ENCODE measurements around the gene CELF4.

CELF4 gene

DNA sequence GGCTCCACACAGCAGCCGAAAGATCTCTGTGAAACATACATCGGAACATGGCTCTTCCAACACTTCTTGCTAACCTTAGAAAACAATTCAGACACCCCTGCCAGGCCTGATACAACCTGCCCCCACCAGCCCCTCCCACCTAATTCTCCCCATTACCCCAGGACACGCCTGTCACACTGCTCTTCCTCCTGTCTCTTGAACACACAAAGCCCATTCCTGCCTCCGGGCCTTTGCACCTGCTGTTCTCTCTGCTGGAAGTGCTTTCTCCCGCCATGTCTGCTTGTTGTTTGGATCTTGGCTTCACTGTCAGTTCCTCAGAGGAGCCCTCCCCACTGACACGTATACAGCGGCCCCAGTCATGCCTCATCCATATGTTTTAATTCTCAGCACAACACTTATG lies 24.1 kb downstream of the CELF4 start:
- ATAC-seq (ENCODE audit: low read depth) (no peak), DNase-seq (ENCODE audit: low spot score) (no peak)
- Histone ChIP-seq H3K4me3 (ENCODE audit: severe bottlenecking) (no peak overlapping the region), H3K36me3 (ENCODE audit: low read depth) (no peaks in the 10 kb centered on the region), H3K27me3 (ENCODE audit: insufficient read depth, poor library complexity, severe bottlenecking) (peaks cover 31% of the 10 kb centered on the region), H3K4me1 (ENCODE audit: insufficient read depth, poor library complexity, severe bottlenecking) (no peaks in the 10 kb centered on the region), H3K27ac (ENCODE audit: poor library complexity, severe bottlenecking) (no peak overlapping the region), H3K9me3 (ENCODE audit: severe bottlenecking) (no peaks in the 10 kb centered on the region)
- TF ChIP-seq, protein P1, sequence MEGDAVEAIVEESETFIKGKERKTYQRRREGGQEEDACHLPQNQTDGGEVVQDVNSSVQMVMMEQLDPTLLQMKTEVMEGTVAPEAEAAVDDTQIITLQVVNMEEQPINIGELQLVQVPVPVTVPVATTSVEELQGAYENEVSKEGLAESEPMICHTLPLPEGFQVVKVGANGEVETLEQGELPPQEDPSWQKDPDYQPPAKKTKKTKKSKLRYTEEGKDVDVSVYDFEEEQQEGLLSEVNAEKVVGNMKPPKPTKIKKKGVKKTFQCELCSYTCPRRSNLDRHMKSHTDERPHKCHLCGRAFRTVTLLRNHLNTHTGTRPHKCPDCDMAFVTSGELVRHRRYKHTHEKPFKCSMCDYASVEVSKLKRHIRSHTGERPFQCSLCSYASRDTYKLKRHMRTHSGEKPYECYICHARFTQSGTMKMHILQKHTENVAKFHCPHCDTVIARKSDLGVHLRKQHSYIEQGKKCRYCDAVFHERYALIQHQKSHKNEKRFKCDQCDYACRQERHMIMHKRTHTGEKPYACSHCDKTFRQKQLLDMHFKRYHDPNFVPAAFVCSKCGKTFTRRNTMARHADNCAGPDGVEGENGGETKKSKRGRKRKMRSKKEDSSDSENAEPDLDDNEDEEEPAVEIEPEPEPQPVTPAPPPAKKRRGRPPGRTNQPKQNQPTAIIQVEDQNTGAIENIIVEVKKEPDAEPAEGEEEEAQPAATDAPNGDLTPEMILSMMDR (IDR thresholded peaks at IDR 0.05; ENCODE audit: poor library complexity, severe bottlenecking) = no peak

DNA sequence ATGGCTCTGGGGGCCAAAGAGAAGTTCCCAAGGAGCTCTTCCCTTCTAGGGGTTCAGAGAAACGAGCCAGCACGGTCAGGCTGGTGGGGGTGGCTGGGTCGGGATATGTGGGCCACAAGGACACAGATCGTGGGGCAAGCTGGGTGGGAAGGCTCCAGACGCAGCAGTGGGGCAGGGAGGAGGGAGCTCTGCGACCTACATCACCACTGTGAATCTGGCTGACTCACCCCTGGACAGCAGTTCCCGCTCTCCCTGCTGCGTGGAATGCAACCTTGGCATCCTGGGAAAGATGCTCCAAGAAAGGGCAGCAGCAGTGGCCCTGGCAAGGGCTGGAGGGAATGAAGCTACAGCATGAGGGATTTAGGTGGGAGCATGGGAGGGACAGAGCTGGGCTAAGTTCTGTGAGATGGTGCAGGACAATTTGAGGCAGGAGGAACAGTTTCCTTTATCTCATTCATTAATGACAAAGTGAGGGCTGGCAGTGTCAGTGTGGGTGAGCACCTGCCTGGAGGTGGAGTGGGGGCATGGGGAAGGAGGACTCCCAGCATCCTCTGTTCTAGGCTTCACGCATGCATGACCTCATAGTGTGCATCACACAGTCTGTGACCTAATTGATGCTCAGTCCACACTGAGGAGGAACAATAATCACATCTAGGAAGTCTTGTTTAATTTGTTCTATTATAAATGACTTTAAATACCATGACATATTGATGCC lies 25.0 kb downstream of the CELF4 start:
- Histone ChIP-seq H3K27me3 (ENCODE audit: insufficient read depth, poor library complexity, severe bottlenecking) (peaks cover 33% of the 10 kb centered on the region), H3K9me3 (ENCODE audit: severe bottlenecking) (no peaks in the 10 kb centered on the region), H3K4me1 (ENCODE audit: insufficient read depth, poor library complexity, severe bottlenecking) (no peaks in the 10 kb centered on the region), H3K27ac (ENCODE audit: poor library complexity, severe bottlenecking) (no peak overlapping the region), H3K36me3 (ENCODE audit: low read depth) (no peaks in the 10 kb centered on the region), H3K4me3 (ENCODE audit: severe bottlenecking) (no peak overlapping the region)
- TF ChIP-seq, protein P1 (IDR thresholded peaks at IDR 0.05; ENCODE audit: poor library complexity, severe bottlenecking) = no peak
- ATAC-seq (ENCODE audit: low read depth) = no peak
- no peak for DNase-seq (ENCODE audit: low spot score)

DNA sequence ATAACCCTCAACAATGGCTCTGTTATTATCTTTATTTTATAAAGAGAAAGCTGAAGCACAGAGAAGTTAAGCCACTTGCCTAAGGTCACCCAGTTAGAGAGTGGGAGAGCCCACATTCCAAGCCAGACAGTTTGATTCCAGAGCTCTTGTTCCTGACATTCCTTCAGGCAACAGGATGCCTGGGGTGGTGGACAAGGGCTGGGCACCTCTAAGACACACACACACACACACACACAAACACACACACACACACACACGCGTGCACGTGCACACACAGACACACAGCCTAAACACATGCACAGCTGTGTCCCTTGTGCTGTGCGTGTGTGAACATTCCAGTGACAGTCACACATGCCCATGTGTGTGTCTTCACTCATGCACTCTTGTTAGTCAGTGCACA lies 26.4 kb downstream of the CELF4 start:
- Histone ChIP-seq H3K27me3 (ENCODE audit: insufficient read depth, poor library complexity, severe bottlenecking) (peaks cover 33% of the 10 kb centered on the region), H3K4me1 (ENCODE audit: insufficient read depth, poor library complexity, severe bottlenecking) (no peaks in the 10 kb centered on the region), H3K4me3 (ENCODE audit: severe bottlenecking) (no peak overlapping the region), H3K27ac (ENCODE audit: poor library complexity, severe bottlenecking) (no peak overlapping the region), H3K36me3 (ENCODE audit: low read depth) (no peaks in the 10 kb centered on the region), H3K9me3 (ENCODE audit: severe bottlenecking) (no peaks in the 10 kb centered on the region)
- TF ChIP-seq, protein P1 (IDR thresholded peaks at IDR 0.05; ENCODE audit: poor library complexity, severe bottlenecking) = no peak
- no peak for ATAC-seq (ENCODE audit: low read depth)
- no peak for DNase-seq (ENCODE audit: low spot score)

DNA sequence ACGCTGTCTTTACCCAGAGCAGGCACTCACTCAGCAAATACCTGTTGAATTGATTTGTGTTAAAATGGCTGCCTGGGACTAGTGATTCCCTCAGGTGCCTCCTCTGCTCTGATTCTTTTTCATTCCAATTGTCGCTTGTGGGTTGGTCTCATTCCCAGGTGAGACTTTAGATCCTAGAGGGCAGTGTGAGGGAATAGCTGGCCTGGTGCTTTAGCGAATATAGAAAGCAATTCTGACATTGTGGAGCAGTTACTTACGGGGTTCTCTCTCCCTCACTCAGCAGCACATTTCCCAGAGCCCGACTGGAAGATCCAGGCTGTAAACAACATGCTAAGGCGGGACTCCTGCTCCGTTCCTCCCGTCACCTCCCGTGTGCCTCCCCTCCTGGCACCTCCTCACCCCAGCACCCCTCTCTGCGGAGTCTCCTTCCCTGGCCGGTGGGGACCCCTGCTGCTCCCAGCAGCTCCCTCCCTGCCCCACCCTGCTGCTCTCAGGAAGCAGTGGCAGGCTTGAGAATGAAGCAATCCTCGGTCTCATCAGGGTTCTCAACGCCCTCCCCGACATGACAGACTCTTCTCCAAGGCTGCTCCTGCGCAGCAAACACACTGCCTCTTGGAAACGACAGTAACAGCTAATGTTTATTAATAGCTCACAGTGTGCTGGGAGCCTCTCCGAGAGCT lies 26.9 kb downstream of the CELF4 start:
- H3K4me3 ChIP-seq (ENCODE audit: severe bottlenecking) = no peak overlapping the region
- ATAC-seq (ENCODE audit: low read depth) (no peak), DNase-seq (ENCODE audit: low spot score) (no peak)
- H3K27ac ChIP-seq (ENCODE audit: poor library complexity, severe bottlenecking) = no peak overlapping the region
- H3K36me3 ChIP-seq (ENCODE audit: low read depth) = no peaks in the 10 kb centered on the region
- H3K9me3 ChIP-seq (ENCODE audit: severe bottlenecking) = no peaks in the 10 kb centered on the region
- peaks cover 33% of the 10 kb centered on the region for H3K27me3 ChIP-seq (ENCODE audit: insufficient read depth, poor library complexity, severe bottlenecking)
- no peaks in the 10 kb centered on the region for H3K4me1 ChIP-seq (ENCODE audit: insufficient read depth, poor library complexity, severe bottlenecking)
- TF ChIP-seq, protein P1 (IDR thresholded peaks at IDR 0.05; ENCODE audit: poor library complexity, severe bottlenecking) = no peak

All from RWPE2 (cell line).